HG03045 (cell line): Measurements from ENCODE around the gene TMEM63B.
"Not testable (repeated sequence)": the region's sequence is repeated elsewhere in the genome, so short reads cannot be mapped to it uniquely, and the experiment has no call there.

Source experiments
- ATAC-seq: cut with Tn5 transposase; IDR thresholded peaks from one replicate; pipeline ENCODE4 v1.9.1; 2021; ENCODE audit warnings: mild to moderate bottlenecking, moderate library complexity; ENCODE audit not compliant: unreplicated experiment

Gene TMEM63B

GRCh38 chr6:44094403-44095242 is 32.7 kb upstream of the TMEM63B start:
- no peak for ATAC-seq

GRCh38 chr6:44095243-44095623 is 32.1 kb upstream of the TMEM63B start:
- not testable (repeated sequence) for ATAC-seq

- ATAC-seq = no peak
Observed at GRCh38 chr6:44096612-44097011, 30.7 kb upstream of the TMEM63B start.

- no peak for ATAC-seq
Observed at GRCh38 chr6:44097782-44098317, 29.5 kb upstream of the TMEM63B start.

- ATAC-seq = no peak
Observed at GRCh38 chr6:44099192-44099591, 28.2 kb upstream of the TMEM63B start.

- ATAC-seq = no peak
Observed at GRCh38 chr6:44100088-44100550, 27.2 kb upstream of the TMEM63B start.

- no peak for ATAC-seq
Observed at GRCh38 chr6:44101832-44102231, 25.5 kb upstream of the TMEM63B start.

- ATAC-seq = no peak
Observed at GRCh38 chr6:44102527-44102926, 24.8 kb upstream of the TMEM63B start.

- no peak for ATAC-seq
Observed at GRCh38 chr6:44104481-44105021, 22.8 kb upstream of the TMEM63B start.

- no peak for ATAC-seq
Observed at GRCh38 chr6:44105146-44105545, 22.2 kb upstream of the TMEM63B start.

GRCh38 chr6:44105993-44106740 is 21.2 kb upstream of the TMEM63B start:
- ATAC-seq = no peak

- no peak for ATAC-seq
Observed at GRCh38 chr6:44107017-44107416, 20.3 kb upstream of the TMEM63B start.

GRCh38 chr6:44108471-44108870 is 18.9 kb upstream of the TMEM63B start:
- no peak for ATAC-seq

- no peak for ATAC-seq
Observed at GRCh38 chr6:44109212-44109611, 18.1 kb upstream of the TMEM63B start.

GRCh38 chr6:44110005-44110676 is 17.2 kb upstream of the TMEM63B start:
- ATAC-seq = no peak

- ATAC-seq = no peak
Observed at GRCh38 chr6:44110966-44111365, 16.4 kb upstream of the TMEM63B start.

GRCh38 chr6:44111434-44112417 is 15.6 kb upstream of the TMEM63B start:
- no peak for ATAC-seq

- no peak for ATAC-seq
Observed at GRCh38 chr6:44113414-44113813, 13.9 kb upstream of the TMEM63B start.

GRCh38 chr6:44115866-44116265 is 11.5 kb upstream of the TMEM63B start:
- no peak for ATAC-seq
